ENCODE data around the gene RBM26. TPM values are rescaled to one million over a fixed set of nuclear protein-coding genes. Genes with fewer than 3 reads are reported as not detected.

The RBM26 gene
- polyA plus RNA-seq, 1 of the 3 experiments (the other 2 are of a cell fraction): 12.5 TPM

- TF ChIP-seq REST (IDR thresholded peaks at IDR 0.05; ENCODE audit: low read depth, low read length): no peak
- no peak for TF ChIP-seq CTCF (IDR thresholded peaks at IDR 0.05)
- no peak for TF ChIP-seq USF1 (IDR thresholded peaks at IDR 0.05; ENCODE audit: borderline replicate concordance, low read depth)
- no peak for TF ChIP-seq TEAD4 (IDR thresholded peaks at IDR 0.05; ENCODE audit: borderline replicate concordance, insufficient read depth)
- no peak for TF ChIP-seq MAX (IDR thresholded peaks at IDR 0.05; ENCODE audit: low read depth)
- no peak for TF ChIP-seq FOSL2 (IDR thresholded peaks at IDR 0.05; ENCODE audit: borderline replicate concordance, low read depth)
- TF ChIP-seq RXRA (IDR thresholded peaks at IDR 0.05; ENCODE audit: borderline replicate concordance, low read depth): no peak
- no peak for TF ChIP-seq JUND (IDR thresholded peaks at IDR 0.05)
These were observed 87.4 kb downstream of the RBM26 start (continued) for GRCh38 chr13:79318664-79319063.

- CTCF ChIA-PET: no interaction called here
- H4K20me1 ChIP-seq (ENCODE audit: insufficient read depth): no peaks in the 10 kb centered on the region
- H3K9ac ChIP-seq: no peak overlapping the region
- H3K4me1 ChIP-seq (ENCODE audit: control insufficient read depth in 1 of 2, insufficient read depth in 2 of 2, low read depth in 1 of 2, low read length in 1 of 2): peaks cover 0 to 16% of the 10 kb centered on the region in 2 experiments; a peak in 2 of 4 replicates
- DNase-seq: peak; percentile 6
- no peak overlapping the region for H3K4me2 ChIP-seq
- H3K9me2 ChIP-seq: no peaks in the 10 kb centered on the region
- H3K79me2 ChIP-seq (ENCODE audit: insufficient read depth): no peaks in the 10 kb centered on the region
- peaks cover 20% of the 10 kb centered on the region for H3F3A ChIP-seq (replicated peaks; ENCODE audit: insufficient read depth)
- H2AFZ ChIP-seq (ENCODE audit: low read depth): no peak overlapping the region
- 78% methylated on average over 2 of the region's 2 CpGs for WGBS (ENCODE audit: low lambda C conversion rate)
- TF ChIP-seq MXI1 (IDR thresholded peaks at IDR 0.05; ENCODE audit: low read depth, low read length) (no peak), ZBTB33 (IDR thresholded peaks at IDR 0.05; ENCODE audit: borderline replicate concordance, low read depth) (no peak), TCF12 (IDR thresholded peaks at IDR 0.05) (peak; percentile 31; the same call in 1 of the 2 replicates), EP300 (IDR thresholded peaks at IDR 0.05; ENCODE audit: borderline replicate concordance in 1 of 2, low read depth in 1 of 2, low read length in 1 of 2) (peak in 1 of 2 experiments; percentile 62; a peak in 1 of 4 replicates), POLR2AphosphoS5 (IDR thresholded peaks at IDR 0.05; ENCODE audit: low read depth, low read length) (no peak), GATA2 (CRISPR knock-in tag; IDR thresholded peaks at IDR 0.05) (peak; percentile 58), TEAD4 (IDR thresholded peaks at IDR 0.05; ENCODE audit: borderline replicate concordance, insufficient read depth) (peak; percentile 30; the same call in 1 of the 2 replicates), CTCF (IDR thresholded peaks at IDR 0.05) (no peak), NRF1 (IDR thresholded peaks at IDR 0.05; ENCODE audit: low read depth, low read length) (no peak), MEF2A (IDR thresholded peaks at IDR 0.05; ENCODE audit: borderline replicate concordance, low read depth) (no peak), RCOR1 (IDR thresholded peaks at IDR 0.05; ENCODE audit: low read length) (0 out of 2 replicates have a peak, but pooled peaks have one; percentile 46), CHD2 (IDR thresholded peaks at IDR 0.05; ENCODE audit: low read length, partially characterized antibody) (no peak)
- H3K4me3 ChIP-seq (ENCODE audit: low read depth in 2 of 2, low read length in 1 of 2): no peak overlapping the region
- no peaks in the 10 kb centered on the region for H3K9me3 ChIP-seq
- H3K36me3 ChIP-seq (replicated peaks in 1 of 2; ENCODE audit: control insufficient read depth in 1 of 2, insufficient read depth in 2 of 2, low read length in 1 of 2): peaks cover 56 to 84% of the 10 kb centered on the region in 2 experiments
- POLR2A ChIA-PET: no interaction called here
- no peaks in the 10 kb centered on the region for H3K27me3 ChIP-seq (ENCODE audit: insufficient read depth)
- peak overlapping the region in 1 of 2 experiments; percentile 50; a peak in 1 of 4 replicates for H3K27ac ChIP-seq (ENCODE audit: low read depth in 2 of 2, low read length in 1 of 2)
These were observed 88.2 kb downstream of the RBM26 start for GRCh38 chr13:79317856-79318255.

Measured in SK-N-SH (cell line).